K562 (cell line): ENCODE results near the gene NEXN. TPM values are rescaled to one million over a fixed set of nuclear protein-coding genes. Genes with fewer than 3 reads are reported as not detected.

ENCODE experiments used
- ATAC-seq: fragments of 200-7000 bp; cut with Tn5 transposase; 3 replicates; pipeline ENCODE4 v1.9.1; 2020; ENCODE audit warnings: moderate library complexity
- BruUV-seq: library from RNA; stranded (reverse); fragments of 400-500 nt; replicated peaks from 2 replicates; lab custom pipeline; 2021; lab: Mats Ljungman, UMichigan
- CTCF ChIA-PET: fragments of 300-600 bp; formaldehyde crosslinking; extraction: SDS; loops from one replicate; lab custom pipeline; 2021; ENCODE audit warnings: low intra/inter-chr PET ratio; lab: Yijun Ruan, JAX
- POLR2A ChIA-PET: fragments of 300-600, 350-650 bp; sonication (Branson Sonifier 250); formaldehyde crosslinking; extraction: SDS; loops from one replicate; lab custom pipeline; 2021; ENCODE audit warnings: antibody characterized with exemption, inconsistent platforms; lab: Yijun Ruan, JAX
- DNase-seq, 4 experiments: peaks; one replicate each; pipeline versions ENCODE4 v3.0.0 to v3.0.0-alpha.2; 2011 to 2018; ENCODE audit warnings: low spot score in 3 of 4, mixed read lengths in 3 of 4; ENCODE audit errors: extremely low read depth in 1 of 4
- FAIRE-seq: peaks from 2 replicates; lab custom pipeline; 2011; peaks lifted over from hg19 to GRCh38; lab: Jason Lieb, UNC
- H2AFZ ChIP-seq: 2 replicates; pipeline ENCODE4 v1.6.0; 2011; ENCODE audit warnings: low read depth, low read length, control low read depth, inconsistent platforms
- H3K27ac ChIP-seq: fragments of 200-600 bp; 3 replicates; pipeline ENCODE4 v1.8.0; 2011; ENCODE audit warnings: low read depth, mild to moderate bottlenecking, control low read depth, inconsistent platforms, low read length, moderate library complexity, mixed read lengths; ENCODE audit errors: extremely low read depth
- H3K27me3 ChIP-seq, 2 experiments: fragments of 300-600 bp in 1 of 2; 2 replicates in 1 of 2; 3 replicates in 1 of 2; pipeline versions ENCODE4 v1.6.0 to v1.8.0; 2011; ENCODE audit warnings: inconsistent platforms in 2 of 2, low read length in 2 of 2, mild to moderate bottlenecking in 1 of 2, mixed read lengths in 1 of 2, moderate library complexity in 1 of 2; ENCODE audit not compliant: control insufficient read depth in 2 of 2, insufficient read depth in 2 of 2
- H3K36me3 ChIP-seq: fragments of 300-600 bp; 3 replicates; pipeline ENCODE4 v1.8.0; 2011; ENCODE audit warnings: mild to moderate bottlenecking, low read length, inconsistent platforms; ENCODE audit not compliant: control insufficient read depth, insufficient read depth
- H3K4me1 ChIP-seq, 2 experiments: fragments of 200-600 bp in 1 of 2; replicated peaks in 1 of 2; 2 replicates in 1 of 2; 3 replicates in 1 of 2; pipeline versions ENCODE4 v1.5.1 to v1.8.0; 2011; ENCODE audit warnings: inconsistent platforms in 2 of 2, low read length in 2 of 2, mild to moderate bottlenecking in 1 of 2, mixed read lengths in 1 of 2, moderate library complexity in 1 of 2; ENCODE audit not compliant: control insufficient read depth in 2 of 2, insufficient read depth in 2 of 2
- H3K4me2 ChIP-seq: 2 replicates; pipeline ENCODE4 v1.6.1; 2011; ENCODE audit warnings: low read length, control low read depth, inconsistent platforms, mixed read lengths; ENCODE audit not compliant: insufficient read depth
- H3K4me3 ChIP-seq: fragments of 200-600 bp; sonication (generic), shearing (Covaris generic); 2 replicates; pipeline ENCODE4 v1.5.1; 2016; ENCODE audit warnings: control low read depth, inconsistent platforms
- H3K79me2 ChIP-seq: fragments of 200-600 bp; 3 replicates; pipeline ENCODE4 v1.8.0; 2011; ENCODE audit warnings: low read length, inconsistent platforms; ENCODE audit not compliant: control insufficient read depth, insufficient read depth
- H3K9ac ChIP-seq, 2 experiments: 2 replicates each; pipeline versions ENCODE4 v1.6.0 to v1.6.1; 2011; ENCODE audit warnings: low read depth in 2 of 2, low read length in 2 of 2, control low read depth in 1 of 2, inconsistent platforms in 1 of 2, mild to moderate bottlenecking in 1 of 2, mixed read lengths in 1 of 2; ENCODE audit not compliant: insufficient read depth in 1 of 2
- H3K9me1 ChIP-seq: one replicate; pipeline ENCODE4 v1.6.0; 2011; ENCODE audit warnings: inconsistent platforms, mild to moderate bottlenecking, low read length, moderate library complexity; ENCODE audit not compliant: control insufficient read depth, insufficient read depth
- H3K9me3 ChIP-seq: replicated peaks from 2 replicates; pipeline ENCODE4 v1.5.1; 2011; ENCODE audit warnings: low read depth, low read length, inconsistent platforms; ENCODE audit not compliant: control insufficient read depth, insufficient read depth
- H4K20me1 ChIP-seq: replicated peaks from 2 replicates; pipeline ENCODE4 v1.6.1; 2011; ENCODE audit warnings: low read length, inconsistent platforms, mixed read lengths; ENCODE audit not compliant: control insufficient read depth, insufficient read depth
- CEBPB ChIP-seq: fragments of 450-650 bp; IDR thresholded peaks from 2 replicates; pipeline ENCODE4 v1.6.1; 2016; ENCODE audit warnings: missing genetic modification characterization, missing compliant biosample characterization
- HMGN3 ChIP-seq: IDR thresholded peaks from 2 replicates; pipeline ENCODE4 v1.6.1; 2011; ENCODE audit warnings: borderline replicate concordance, low read depth, mild to moderate bottlenecking, mixed read lengths, low read length; ENCODE audit not compliant: insufficient read length; ENCODE audit errors: extremely low read depth
- KHSRP ChIP-seq: fragments of 450-650 bp; IDR thresholded peaks from 2 replicates; pipeline ENCODE4 v1.6.1; 2017
- MCM2 ChIP-seq: fragments of 450-650 bp; IDR thresholded peaks from 2 replicates; pipeline ENCODE4 v1.6.1; 2017; ENCODE audit warnings: low read depth, mild to moderate bottlenecking
- RBBP5 ChIP-seq: fragments of 200-600 bp; sonication (generic); IDR thresholded peaks from 2 replicates; pipeline ENCODE4 v1.6.1; 2012; ENCODE audit warnings: borderline replicate concordance, mild to moderate bottlenecking, low read length, control low read depth, inconsistent platforms; ENCODE audit not compliant: insufficient read depth, poor library complexity, severe bottlenecking
- SAFB ChIP-seq: fragments of 200-400 bp; formaldehyde crosslinking; IDR thresholded peaks from 2 replicates; pipeline ENCODE4 v1.6.1; 2017; ENCODE audit warnings: low read depth, low read length, borderline replicate concordance
- SREBF1 ChIP-seq: fragments of 150-350 bp; IDR thresholded peaks from 2 replicates; pipeline ENCODE4 v1.6.1; 2014; ENCODE audit warnings: antibody characterized with exemption, low read depth, low read length, borderline replicate concordance
- TAF7 ChIP-seq: fragments of 450-650 bp; IDR thresholded peaks from 2 replicates; pipeline ENCODE4 v1.6.1; 2016; ENCODE audit warnings: missing genetic modification characterization, missing compliant biosample characterization
- ZFPM2 ChIP-seq: fragments of 250-450 bp; sonication (Bioruptor Pico); IDR thresholded peaks from 2 replicates; pipeline ENCODE4 v1.5.1; 2022; ENCODE audit warnings: mild to moderate bottlenecking
- ZSCAN29 ChIP-seq: fragments of 450-650 bp; IDR thresholded peaks from 2 replicates; pipeline ENCODE4 v1.6.1; 2017
- WGBS: fragments of 100-300 bp; shearing (Covaris generic); methylation state at CpG from one replicate; pipeline ENCODE4 v1.1.6; 2016; ENCODE audit warnings: low coverage, mixed read lengths; ENCODE audit not compliant: insufficient coverage; ENCODE audit errors: missing lambda C conversion rate; 5-methylcytosine and 5-hydroxymethylcytosine counted together
- in situ Hi-C: fragments of 300-500 bp; cut with MboI; formaldehyde crosslinking; loops from 4 replicates; pipeline ENCODE4 v1.15.0; 2018; ENCODE audit warnings: inconsistent platforms, mixed read lengths
- intact Hi-C: fragments of 100-400 bp; cut with micrococcal nuclease; formaldehyde crosslinking; loops from 2 replicates; pipeline ENCODE4 v1.14.2; 2022
- polyA plus RNA-seq, 8 experiments: library from polyadenylated mRNA; depleted of rRNA in 4 of 8; stranded (reverse) in 5 of 8; unstranded in 3 of 8; fragments of >200 nt; fragmentation: Nextera tagmentation in 2 of 8; fragmentation: Illumina TruSeq in 1 of 8; extraction: Ambion mirVana in 2 of 8; extraction: Trizol in 1 of 8; gene quantifications; 2 replicates each; pipeline versions ENCODE4 v1.2.1 to v1.2.3, GENCODE V29; 2011 to 2014; ENCODE audit warnings: inconsistent platforms in 1 of 8, missing spikeins in 1 of 8
- total RNA-seq, 7 experiments: library from RNA; depleted of rRNA in 6 of 7; stranded (reverse); fragments of >200 nt in 6 of 7; fragmentation: Illumina TruSeq in 2 of 7; extraction: Trizol in 2 of 7; gene quantifications; 2 replicates each; pipeline versions ENCODE4 v1.2.1 to v1.2.3, GENCODE V29; 2011 to 2021; ENCODE audit warnings: low replicate concordance in 1 of 7
- TF ChIP-seq, protein P1 (sequence below): fragments of 250-450 bp; sonication (Bioruptor Pico); IDR thresholded peaks from 2 replicates; pipeline ENCODE4 v1.8.0; 2022; ENCODE audit warnings: moderate library complexity, mild to moderate bottlenecking, inconsistent platforms
- TF ChIP-seq, protein P2 (sequence below), 2 experiments: fragments of 200-800 bp in 1 of 2; sonication (Bioruptor generic) in 1 of 2; sonication (generic) in 1 of 2; formaldehyde crosslinking in 1 of 2; IDR thresholded peaks in 1 of 2; conservative IDR thresholded peaks in 1 of 2; 2 replicates each; pipeline versions ENCODE4 v1.5.0 to v1.6.1; 2016 to 2020; ENCODE audit warnings: missing compliant biosample characterization in 1 of 2, missing genetic modification characterization in 1 of 2, missing genetic modification reagents in 1 of 2
- TF ChIP-seq, protein P3 (sequence below): fragments of 450-650 bp; IDR thresholded peaks from 2 replicates; pipeline ENCODE4 v1.6.1; 2017; ENCODE audit warnings: mild to moderate bottlenecking, moderate library complexity

Gene NEXN
- total and polyA plus RNA-seq, 9 of the 15 experiments (the other 6 are each of a cell fraction or from before 2014, with no cell fraction given) = 0.18 to 1.8 (median 0.76) TPM

DNA sequence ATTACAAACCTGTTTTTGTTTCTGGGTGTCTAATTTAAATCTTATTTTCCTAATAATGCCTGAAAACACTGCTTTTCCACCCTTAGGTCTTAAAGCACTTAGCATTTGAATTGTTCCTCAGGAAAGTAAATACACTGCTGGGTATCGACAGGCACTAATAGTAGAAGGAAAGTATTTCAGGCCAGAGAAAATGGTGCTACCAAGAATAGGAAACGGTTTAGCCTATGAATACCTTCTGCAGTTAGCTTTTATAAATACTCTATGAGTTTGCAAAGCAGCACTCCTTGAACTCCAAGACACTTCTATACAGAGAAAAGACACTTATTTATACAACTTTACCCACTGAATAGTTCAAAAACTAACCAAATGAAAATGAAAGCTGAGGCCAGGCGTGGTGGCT is 83.7 kb downstream of the NEXN start:
- H3K4me2 ChIP-seq = no peak overlapping the region
- ATAC-seq = no peak
- no peak overlapping the region for H3K9ac ChIP-seq
- 0 out of 5 replicates have a peak, but pooled peaks cover 0 to 4% of the 10 kb centered on the region in 2 experiments for H3K4me1 ChIP-seq
- POLR2A ChIA-PET = no interaction called here
- in situ Hi-C loops = no loop called here
- H3K79me2 ChIP-seq = peaks cover 99% of the 10 kb centered on the region
- no peaks in the 10 kb centered on the region for H3K27me3 ChIP-seq
- no peak overlapping the region for H3K27ac ChIP-seq
- H2AFZ ChIP-seq = no peak overlapping the region
- H4K20me1 ChIP-seq = peaks cover 27% of the 10 kb centered on the region
- no TSS peak for BruUV-seq
- H3K4me3 ChIP-seq = no peak overlapping the region
- no peaks in the 10 kb centered on the region for H3K9me3 ChIP-seq
- peaks cover 88% of the 10 kb centered on the region for H3K36me3 ChIP-seq
- CTCF ChIA-PET = no interaction called here
- TF ChIP-seq SREBF1 (no peak), ZFPM2 (no peak), HMGN3 (no peak), ZSCAN29 (no peak), KHSRP (no peak), CEBPB (tag) (no peak), SAFB (no peak), TAF7 (tag) (no peak), RBBP5 (no peak), MCM2 (no peak)
- TF ChIP-seq, protein P1, sequence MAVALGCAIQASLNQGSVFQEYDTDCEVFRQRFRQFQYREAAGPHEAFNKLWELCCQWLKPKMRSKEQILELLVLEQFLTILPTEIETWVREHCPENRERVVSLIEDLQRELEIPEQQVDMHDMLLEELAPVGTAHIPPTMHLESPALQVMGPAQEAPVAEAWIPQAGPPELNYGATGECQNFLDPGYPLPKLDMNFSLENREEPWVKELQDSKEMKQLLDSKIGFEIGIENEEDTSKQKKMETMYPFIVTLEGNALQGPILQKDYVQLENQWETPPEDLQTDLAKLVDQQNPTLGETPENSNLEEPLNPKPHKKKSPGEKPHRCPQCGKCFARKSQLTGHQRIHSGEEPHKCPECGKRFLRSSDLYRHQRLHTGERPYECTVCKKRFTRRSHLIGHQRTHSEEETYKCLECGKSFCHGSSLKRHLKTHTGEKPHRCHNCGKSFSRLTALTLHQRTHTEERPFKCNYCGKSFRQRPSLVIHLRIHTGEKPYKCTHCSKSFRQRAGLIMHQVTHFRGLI (CRISPR knock-in tag) = no peak
- TF ChIP-seq, protein P2, sequence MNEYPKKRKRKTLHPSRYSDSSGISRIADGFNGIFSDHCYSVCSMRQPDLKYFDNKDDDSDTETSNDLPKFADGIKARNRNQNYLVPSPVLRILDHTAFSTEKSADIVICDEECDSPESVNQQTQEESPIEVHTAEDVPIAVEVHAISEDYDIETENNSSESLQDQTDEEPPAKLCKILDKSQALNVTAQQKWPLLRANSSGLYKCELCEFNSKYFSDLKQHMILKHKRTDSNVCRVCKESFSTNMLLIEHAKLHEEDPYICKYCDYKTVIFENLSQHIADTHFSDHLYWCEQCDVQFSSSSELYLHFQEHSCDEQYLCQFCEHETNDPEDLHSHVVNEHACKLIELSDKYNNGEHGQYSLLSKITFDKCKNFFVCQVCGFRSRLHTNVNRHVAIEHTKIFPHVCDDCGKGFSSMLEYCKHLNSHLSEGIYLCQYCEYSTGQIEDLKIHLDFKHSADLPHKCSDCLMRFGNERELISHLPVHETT (CRISPR knock-in tag; conservative IDR thresholded peaks at IDR 0.05 in 1 of 2, IDR thresholded peaks at IDR 0.05 in 1 of 2) = no peak
- TF ChIP-seq, protein P3, sequence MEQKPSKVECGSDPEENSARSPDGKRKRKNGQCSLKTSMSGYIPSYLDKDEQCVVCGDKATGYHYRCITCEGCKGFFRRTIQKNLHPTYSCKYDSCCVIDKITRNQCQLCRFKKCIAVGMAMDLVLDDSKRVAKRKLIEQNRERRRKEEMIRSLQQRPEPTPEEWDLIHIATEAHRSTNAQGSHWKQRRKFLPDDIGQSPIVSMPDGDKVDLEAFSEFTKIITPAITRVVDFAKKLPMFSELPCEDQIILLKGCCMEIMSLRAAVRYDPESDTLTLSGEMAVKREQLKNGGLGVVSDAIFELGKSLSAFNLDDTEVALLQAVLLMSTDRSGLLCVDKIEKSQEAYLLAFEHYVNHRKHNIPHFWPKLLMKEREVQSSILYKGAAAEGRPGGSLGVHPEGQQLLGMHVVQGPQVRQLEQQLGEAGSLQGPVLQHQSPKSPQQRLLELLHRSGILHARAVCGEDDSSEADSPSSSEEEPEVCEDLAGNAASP = no peak
- TF ChIP-seq, all 486 proteins: peak for 0
- H3K9me1 ChIP-seq = no peaks in the 10 kb centered on the region
- intact Hi-C loops = loop anchor here (10.0 kb wide), 1 partner anchor 83 kb away; no protein-coding TSS in a partner anchor
- DNase-seq = no peak
- FAIRE-seq = no peak
- 96% methylated on average over 3 of the region's 3 CpGs for WGBS
